Mucosa of descending colon (tissue), 3 donors: ENCODE results near the gene TP53I11. TPM values are rescaled to one million over a fixed set of nuclear protein-coding genes. Genes with fewer than 3 reads are reported as not detected.

Experiments
- ATAC-seq: fragments of 200-7000 bp; cut with Tn5 transposase; one replicate; pipeline ENCODE4 v1.9.1; 2020; ENCODE audit warnings: mild to moderate bottlenecking, moderate library complexity
- DNase-seq, 3 donors: peaks; one replicate each; pipeline ENCODE4 v3.0.0-alpha.2; 2020
- H3K36me3 ChIP-seq: fragments of 200-600 bp; one replicate; pipeline ENCODE4 v1.8.0; 2021; ENCODE audit warnings: low read depth, mild to moderate bottlenecking
- H3K4me1 ChIP-seq: fragments of 200-600 bp; one replicate; pipeline ENCODE4 v1.8.0; 2021; ENCODE audit warnings: low read depth, mild to moderate bottlenecking
- H3K4me3 ChIP-seq: fragments of 200-600 bp; one replicate; pipeline ENCODE4 v1.8.0; 2021; ENCODE audit warnings: mild to moderate bottlenecking
- H3K9me3 ChIP-seq: fragments of 200-600 bp; one replicate; pipeline ENCODE4 v1.8.0; 2021; ENCODE audit warnings: mild to moderate bottlenecking
- CTCF ChIP-seq: fragments of 200-600 bp; IDR thresholded peaks from one replicate; pipeline ENCODE4 v1.8.0; 2022; ENCODE audit warnings: antibody characterized with exemption, mild to moderate bottlenecking
- intact Hi-C, 2 donors: fragments of 100-400 bp; cut with DNase I in 1 of 2; cut with micrococcal nuclease in 1 of 2; formaldehyde crosslinking; loops; one replicate each; pipeline versions ENCODE4 v1.11.0 to v1.11.1; 2022; cut with DNase I, micrococcal nuclease
- total RNA-seq, 3 donors: library from RNA; stranded (reverse); fragmentation: NEBNext Ultra II Directional in 2 of 3; extraction: Animal tissue kit (Norgen Biotek cat#: 25700) in 2 of 3; gene quantifications; one replicate each; pipeline versions ENCODE4 v1.2.1 to v1.2.4, GENCODE V29; 2021 to 2023
- donor health status: DM: no; HTN: no; CAD: no; lungs with moderate emphysema.
- donor health status: DM: no; HTN: no; CAD: no.
- donor health status: DM: no; HTN: yes; CAD: no.

Gene TP53I11
- total RNA-seq, 3 donors from 2014 or later = 48.4 to 95.9 (median 91.9) TPM

- ATAC-seq = no peak
- no peaks in the 10 kb centered on the region for H3K4me1 ChIP-seq
- H3K36me3 ChIP-seq = no peaks in the 10 kb centered on the region
- H3K4me3 ChIP-seq = no peak overlapping the region
- no peak for TF ChIP-seq CTCF
- no peak for DNase-seq
- no peaks in the 10 kb centered on the region for H3K9me3 ChIP-seq
- intact Hi-C loops = loop anchor here in 1 of 2 donors (10.0 kb wide), 1 partner anchor 360 kb away; no protein-coding TSS in a partner anchor
Measured at GRCh38 chr11:44934735-44935250, 15.9 kb downstream of the TP53I11 start.

GRCh38 chr11:44934110-44934509 lies 16.6 kb downstream of the TP53I11 start:
- Histone ChIP-seq H3K4me3 (no peak overlapping the region), H3K4me1 (no peaks in the 10 kb centered on the region), H3K9me3 (no peaks in the 10 kb centered on the region), H3K36me3 (no peaks in the 10 kb centered on the region)
- TF ChIP-seq CTCF = no peak
- no peak for ATAC-seq
- intact Hi-C loops = loop anchor here in 1 of 2 donors (10.0 kb wide), 1 partner anchor 361 kb away; no protein-coding TSS in a partner anchor
- no peak for DNase-seq

GRCh38 chr11:44931466-44931865 lies 19.2 kb downstream of the TP53I11 start:
- no peak for TF ChIP-seq CTCF
- ATAC-seq = no peak
- intact Hi-C loops = loop anchor here in 1 of 2 donors (10.0 kb wide), 1 partner anchor 363 kb away; no protein-coding TSS in a partner anchor
- no peaks in the 10 kb centered on the region for H3K4me1 ChIP-seq
- H3K4me3 ChIP-seq = no peak overlapping the region
- H3K36me3 ChIP-seq = no peaks in the 10 kb centered on the region
- no peaks in the 10 kb centered on the region for H3K9me3 ChIP-seq
- DNase-seq = no peak

- no peak for ATAC-seq
Measured at GRCh38 chr11:44930588-44931302, 19.9 kb downstream of the TP53I11 start.

GRCh38 chr11:44928816-44929215 lies 21.9 kb downstream of the TP53I11 start:
- Histone ChIP-seq H3K4me3 (no peak overlapping the region), H3K4me1 (no peaks in the 10 kb centered on the region), H3K9me3 (no peaks in the 10 kb centered on the region), H3K36me3 (no peaks in the 10 kb centered on the region)
- DNase-seq (no peak), ATAC-seq (no peak)
- no peak for TF ChIP-seq CTCF
- intact Hi-C loops = no loop called here

More at GRCh38 chr11:44930588-44931302, 19.9 kb downstream of the TP53I11 start:
- intact Hi-C loops = loop anchor here in 1 of 2 donors (10.0 kb wide), 1 partner anchor 364 kb away; no protein-coding TSS in a partner anchor
- no peak overlapping the region for H3K4me3 ChIP-seq
- TF ChIP-seq CTCF = no peak
- DNase-seq = no peak
- no peaks in the 10 kb centered on the region for H3K36me3 ChIP-seq
- H3K9me3 ChIP-seq = no peaks in the 10 kb centered on the region
- H3K4me1 ChIP-seq = no peaks in the 10 kb centered on the region
